Trophoblast cell (in vitro differentiated cells and primary cell): ENCODE measurements around the gene RNF166.

Experiments
- DNase-seq, 2 donors: peaks; one replicate each; pipeline ENCODE4 v3.0.0-alpha.2; 2016
- H2AFZ ChIP-seq: 2 replicates; pipeline ENCODE4 v1.6.1; 2013; ENCODE audit warnings: low read length, moderate library complexity, mild to moderate bottlenecking; ENCODE audit not compliant: insufficient read depth, poor library complexity
- H2AK5ac ChIP-seq: 2 replicates; pipeline ENCODE4 v1.6.1; 2013; ENCODE audit warnings: mild to moderate bottlenecking, low read length
- H2BK120ac ChIP-seq: 2 replicates; pipeline ENCODE4 v1.6.1; 2013; ENCODE audit warnings: low read length, mild to moderate bottlenecking, moderate library complexity; ENCODE audit not compliant: insufficient read depth, poor library complexity
- H2BK12ac ChIP-seq: 2 replicates; pipeline ENCODE4 v1.6.1; 2013; ENCODE audit warnings: mild to moderate bottlenecking, low read length, moderate library complexity
- H2BK5ac ChIP-seq: 2 replicates; pipeline ENCODE4 v1.6.1; 2013; ENCODE audit warnings: low read length, low read depth, moderate library complexity, mild to moderate bottlenecking; ENCODE audit not compliant: poor library complexity
- H3K14ac ChIP-seq: 2 replicates; pipeline ENCODE4 v1.6.1; 2013; ENCODE audit warnings: mild to moderate bottlenecking, low read length
- H3K18ac ChIP-seq: 2 replicates; pipeline ENCODE4 v1.6.1; 2013; ENCODE audit warnings: mild to moderate bottlenecking, low read length
- H3K23ac ChIP-seq: 2 replicates; pipeline ENCODE4 v1.6.1; 2013; ENCODE audit warnings: low read length
- H3K27ac ChIP-seq: 2 replicates; pipeline ENCODE4 v1.5.1; 2013; ENCODE audit warnings: low read depth, mild to moderate bottlenecking, inconsistent platforms, low read length, moderate library complexity
- H3K27me3 ChIP-seq: 2 replicates; pipeline ENCODE4 v1.6.1; 2013; ENCODE audit warnings: inconsistent platforms, mild to moderate bottlenecking, low read length, moderate library complexity; ENCODE audit not compliant: insufficient read depth
- H3K36me3 ChIP-seq, 2 experiments: 1 replicate in 1 of 2; 2 replicates in 1 of 2; pipeline ENCODE4 v1.6.1; 2013; ENCODE audit warnings: low read length in 2 of 2, mild to moderate bottlenecking in 2 of 2, moderate library complexity in 1 of 2; ENCODE audit not compliant: insufficient read depth in 2 of 2, control insufficient read depth in 1 of 2
- H3K4ac ChIP-seq: 2 replicates; pipeline ENCODE4 v1.6.1; 2013; ENCODE audit warnings: low read depth, mild to moderate bottlenecking, low read length, moderate library complexity
- H3K4me1 ChIP-seq, 2 experiments: 1 replicate in 1 of 2; 2 replicates in 1 of 2; pipeline ENCODE4 v1.6.1; 2013; ENCODE audit warnings: low read length in 2 of 2, mild to moderate bottlenecking in 2 of 2, moderate library complexity in 1 of 2; ENCODE audit not compliant: insufficient read depth in 2 of 2, control insufficient read depth in 1 of 2
- H3K4me2 ChIP-seq: 2 replicates; pipeline ENCODE4 v1.6.1; 2013; ENCODE audit warnings: inconsistent platforms, mild to moderate bottlenecking, low read length, moderate library complexity
- H3K4me3 ChIP-seq: 2 replicates; pipeline ENCODE4 v1.5.1; 2013; ENCODE audit warnings: mild to moderate bottlenecking, low read depth, low read length, inconsistent platforms
- H3K79me1 ChIP-seq: one replicate; pipeline ENCODE4 v1.6.1; 2013; ENCODE audit warnings: low read length
- H3K79me2 ChIP-seq: 2 replicates; pipeline ENCODE4 v1.6.1; 2013; ENCODE audit warnings: low read length, mild to moderate bottlenecking; ENCODE audit not compliant: control insufficient read depth, insufficient read depth, poor library complexity
- H3K9ac ChIP-seq: 2 replicates; pipeline ENCODE4 v1.6.1; 2013; ENCODE audit warnings: mild to moderate bottlenecking, low read length
- H3K9me3 ChIP-seq: 2 replicates; pipeline ENCODE4 v1.6.1; 2013; ENCODE audit warnings: low read depth, mild to moderate bottlenecking, control low read depth, inconsistent platforms, low read length; ENCODE audit not compliant: insufficient read depth
- H4K12ac ChIP-seq: 2 replicates; pipeline ENCODE4 v1.6.1; 2013; ENCODE audit warnings: low read depth, mild to moderate bottlenecking, low read length, moderate library complexity
- H4K8ac ChIP-seq: 2 replicates; pipeline ENCODE4 v1.6.1; 2013; ENCODE audit warnings: low read depth, mild to moderate bottlenecking, low read length, moderate library complexity
- H4K91ac ChIP-seq: one replicate; pipeline ENCODE4 v1.6.1; 2013; ENCODE audit warnings: low read depth, mild to moderate bottlenecking, low read length, moderate library complexity
- WGBS: extraction: QIAGEN DNeasy Blood & Tissue Kit; methylation state at CpG from one replicate; pipeline ENCODE4 v1.1.7; 2013; ENCODE audit warnings: missing lambda C conversion rate; ENCODE audit not compliant: insufficient read length, insufficient coverage; ENCODE audit errors: extremely low coverage; 5-methylcytosine and 5-hydroxymethylcytosine counted together

RNF166 gene

DNA sequence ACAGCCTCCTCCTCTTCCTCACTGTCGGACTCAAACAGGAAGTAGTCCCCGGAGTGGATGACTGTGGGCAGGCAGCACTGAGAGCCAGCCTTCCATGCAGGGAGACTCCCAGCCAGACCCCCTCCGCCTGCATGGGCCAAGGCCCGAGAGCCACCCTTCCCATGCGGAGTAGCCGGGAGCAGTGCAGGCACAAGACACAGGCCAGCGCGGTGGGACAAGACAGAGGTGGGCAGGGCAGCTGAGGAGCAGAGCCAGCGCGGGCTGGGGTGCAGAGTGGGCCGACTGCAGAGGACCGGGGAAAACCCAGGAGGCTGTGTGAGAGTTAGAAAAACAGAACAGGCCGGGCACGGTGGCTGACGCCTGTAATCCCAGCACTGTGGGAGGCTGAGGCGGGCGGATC, 17.7 kb upstream of the RNF166 start:
- no CpG with 5 or more reads among the region's 17 CpGs for WGBS

DNA sequence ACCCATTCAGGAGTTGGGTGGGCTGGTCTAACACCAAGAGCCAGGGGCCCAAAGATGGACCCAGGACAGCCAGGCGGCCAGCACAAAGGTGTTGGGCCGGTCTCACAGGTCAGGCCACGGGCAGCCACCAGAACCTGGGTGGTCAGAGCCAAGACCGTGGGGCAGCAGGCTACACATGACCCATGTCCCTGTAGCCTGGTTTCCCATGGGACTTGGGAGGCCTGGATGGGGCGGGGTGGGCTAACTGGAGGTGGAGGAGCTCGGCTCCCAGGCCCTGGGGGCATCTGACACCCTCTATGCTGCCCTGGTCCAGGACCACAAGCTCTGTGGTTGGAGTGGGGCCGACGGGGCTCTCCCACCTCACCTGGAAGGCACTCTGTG, 17.3 kb upstream of the RNF166 start:
- Histone ChIP-seq H4K12ac (no peak overlapping the region), H4K8ac (no peak overlapping the region), H3K4me1 (peaks cover 0 to 4% of the 10 kb centered on the region in 2 experiments), H3K79me2 (no peaks in the 10 kb centered on the region), H3K4me3 (no peak overlapping the region), H2BK5ac (no peak overlapping the region), H3K18ac (no peak overlapping the region), H2BK12ac (no peak overlapping the region), H3K36me3 (peaks cover 90 to 91% of the 10 kb centered on the region in 2 experiments), H3K23ac (no peak overlapping the region), H2BK120ac (no peak overlapping the region), H3K9me3 (peaks cover 4% of the 10 kb centered on the region), H3K14ac (no peak overlapping the region), H3K79me1 (no peaks in the 10 kb centered on the region), H3K27ac (no peak overlapping the region), H3K9ac (no peak overlapping the region), H2AK5ac (no peak overlapping the region), H3K4ac (no peak overlapping the region), H4K91ac (no peak overlapping the region), H3K27me3 (no peaks in the 10 kb centered on the region), H3K4me2 (no peak overlapping the region), H2AFZ (no peak overlapping the region)
- WGBS: no CpG with 5 or more reads among the region's 8 CpGs
- DNase-seq: no peak

More for the DNA sequence above, 17.7 kb upstream of the RNF166 start:
- H2BK5ac ChIP-seq: no peak overlapping the region
- no peaks in the 10 kb centered on the region for H3K27me3 ChIP-seq
- no peak overlapping the region for H4K12ac ChIP-seq
- no peaks in the 10 kb centered on the region for H3K79me1 ChIP-seq
- no peak overlapping the region for H2BK12ac ChIP-seq
- H3K27ac ChIP-seq: no peak overlapping the region
- no peak overlapping the region for H3K4me3 ChIP-seq
- no peak overlapping the region for H3K4ac ChIP-seq
- peaks cover 0 to 4% of the 10 kb centered on the region in 2 experiments for H3K4me1 ChIP-seq
- peaks cover 86 to 87% of the 10 kb centered on the region in 2 experiments for H3K36me3 ChIP-seq
- no peak overlapping the region for H2AFZ ChIP-seq
- H3K18ac ChIP-seq: no peak overlapping the region
- H3K23ac ChIP-seq: no peak overlapping the region
- H2BK120ac ChIP-seq: no peak overlapping the region
- no peak overlapping the region for H3K9ac ChIP-seq
- no peak overlapping the region for H3K14ac ChIP-seq
- DNase-seq: no peak
- H3K4me2 ChIP-seq: no peak overlapping the region
- no peak overlapping the region for H4K91ac ChIP-seq
- no peak overlapping the region for H2AK5ac ChIP-seq
- no peak overlapping the region for H4K8ac ChIP-seq
- peaks cover 4% of the 10 kb centered on the region for H3K9me3 ChIP-seq
- no peaks in the 10 kb centered on the region for H3K79me2 ChIP-seq

DNA sequence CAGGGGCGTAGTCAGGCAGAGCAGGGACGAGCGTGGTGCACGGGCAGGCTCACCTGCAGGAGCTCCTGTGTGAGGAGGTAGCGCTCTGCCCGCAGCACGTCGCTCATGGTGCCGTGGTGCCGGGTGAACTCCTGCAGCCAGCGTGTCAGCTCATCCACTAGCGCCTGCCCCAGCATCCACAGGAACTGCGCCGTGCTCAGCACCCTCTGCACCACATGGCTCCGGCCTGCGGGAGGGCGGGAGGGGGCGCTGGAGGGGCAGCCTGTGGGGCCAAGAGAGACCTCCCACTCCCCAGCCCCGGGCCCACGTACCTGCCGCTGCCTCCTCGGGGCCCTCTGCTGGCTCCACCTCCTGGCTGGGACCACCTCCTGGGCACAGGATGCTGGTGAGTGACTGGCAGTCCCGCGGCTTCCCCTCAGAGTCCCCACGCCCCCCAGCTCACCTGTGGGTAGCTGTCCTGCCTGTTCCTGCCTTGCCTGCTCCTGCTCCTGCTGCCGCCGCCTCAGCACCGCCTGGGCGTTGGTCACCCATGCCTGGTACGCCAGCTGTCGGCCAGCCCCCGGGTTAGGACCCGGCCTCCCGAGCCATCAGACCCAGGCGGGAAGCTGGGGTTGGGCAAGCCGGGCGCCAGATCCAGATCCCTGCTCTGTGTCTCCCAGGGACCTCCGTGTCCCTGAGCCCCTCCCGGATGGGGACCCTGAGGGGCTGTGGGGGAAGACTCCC, 16.7 kb upstream of the RNF166 start:
- Histone ChIP-seq H3K4me3 (peak overlapping the region; percentile 30), H2BK5ac (no peak overlapping the region), H3K4ac (no peak overlapping the region), H3K4me2 (no peak overlapping the region), H2AFZ (no peak overlapping the region), H3K9ac (no peak overlapping the region), H3K79me1 (no peaks in the 10 kb centered on the region), H4K91ac (no peak overlapping the region), H2BK12ac (no peak overlapping the region), H4K12ac (no peak overlapping the region), H2BK120ac (no peak overlapping the region), H3K14ac (no peak overlapping the region), H4K8ac (no peak overlapping the region), H2AK5ac (no peak overlapping the region), H3K9me3 (peaks cover 6% of the 10 kb centered on the region), H3K79me2 (no peaks in the 10 kb centered on the region), H3K27me3 (no peaks in the 10 kb centered on the region), H3K27ac (no peak overlapping the region), H3K23ac (no peak overlapping the region), H3K18ac (no peak overlapping the region), H3K4me1 (peaks cover 0 to 3% of the 10 kb centered on the region in 2 experiments), H3K36me3 (peaks cover 95% of the 10 kb centered on the region in 2 experiments)
- no CpG with 5 or more reads among the region's 39 CpGs for WGBS
- no peak for DNase-seq

GRCh38 chr16:88721815-88722755, 15.9 kb upstream of the RNF166 start:
- no peak overlapping the region for H3K27ac ChIP-seq
- no peaks in the 10 kb centered on the region for H3K79me1 ChIP-seq
- H3K79me2 ChIP-seq: no peaks in the 10 kb centered on the region
- no peak overlapping the region for H2AK5ac ChIP-seq
- H3K27me3 ChIP-seq: no peaks in the 10 kb centered on the region
- peaks cover 7% of the 10 kb centered on the region for H3K9me3 ChIP-seq
- no peak overlapping the region for H2BK5ac ChIP-seq
- H3K14ac ChIP-seq: no peak overlapping the region
- H4K91ac ChIP-seq: no peak overlapping the region
- no peak overlapping the region for H3K18ac ChIP-seq
- no peak overlapping the region for H3K4me2 ChIP-seq
- no peak overlapping the region for H3K9ac ChIP-seq
- H3K36me3 ChIP-seq: peaks cover 92 to 94% of the 10 kb centered on the region in 2 experiments
- no CpG with 5 or more reads among the region's 61 CpGs for WGBS
- no peaks in the 10 kb centered on the region for H3K4me1 ChIP-seq
- no peak overlapping the region for H2BK12ac ChIP-seq
- DNase-seq: no peak
- H2BK120ac ChIP-seq: no peak overlapping the region
- no peak overlapping the region for H3K4ac ChIP-seq
- H4K8ac ChIP-seq: no peak overlapping the region
- no peak overlapping the region for H3K23ac ChIP-seq
- peak overlapping the region; percentile 30 for H3K4me3 ChIP-seq
- H4K12ac ChIP-seq: no peak overlapping the region
- H2AFZ ChIP-seq: no peak overlapping the region
